ENCODE data around the gene CPNE7.
"Not testable (repeated sequence)": the region's sequence is repeated elsewhere in the genome, so short reads cannot be mapped to it uniquely, and the experiment has no call there.

CPNE7 gene

GRCh38 chr16:89583197-89583894 is 7.8 kb downstream of the CPNE7 start:
- DNase-seq (ENCODE audit: low read depth in 2 of 2): no peak

- DNase-seq (ENCODE audit: low read depth in 2 of 2): no peak
These were observed 8.5 kb downstream of the CPNE7 start for GRCh38 chr16:89583895-89584644.

GRCh38 chr16:89584768-89585549 is 9.4 kb downstream of the CPNE7 start:
- DNase-seq (ENCODE audit: low read depth in 2 of 2): no peak

GRCh38 chr16:89586218-89586617 is 10.7 kb downstream of the CPNE7 start:
- no peak for DNase-seq (ENCODE audit: low read depth in 2 of 2)

GRCh38 chr16:89586853-89587252 is 11.3 kb downstream of the CPNE7 start:
- no peak for DNase-seq (ENCODE audit: low read depth in 2 of 2)

GRCh38 chr16:89587676-89588075 is 12.1 kb downstream of the CPNE7 start:
- DNase-seq (ENCODE audit: low read depth in 2 of 2): not testable (repeated sequence)

- DNase-seq (ENCODE audit: low read depth in 2 of 2): no peak
These were observed 13.0 kb downstream of the CPNE7 start for GRCh38 chr16:89588413-89589109.

- no peak for DNase-seq (ENCODE audit: low read depth in 2 of 2)
These were observed 13.8 kb downstream of the CPNE7 start for GRCh38 chr16:89589241-89589926.

GRCh38 chr16:89593841-89594240 is 18.3 kb downstream of the CPNE7 start:
- no peak for DNase-seq (ENCODE audit: low read depth in 2 of 2)

GRCh38 chr16:89595330-89596060 is 19.9 kb downstream of the CPNE7 start:
- no peak for DNase-seq (ENCODE audit: low read depth in 2 of 2)

GRCh38 chr16:89596061-89596689 is 20.6 kb downstream of the CPNE7 start:
- no peak for DNase-seq (ENCODE audit: low read depth in 2 of 2)

- DNase-seq (ENCODE audit: low read depth in 2 of 2): no peak
These were observed 21.5 kb downstream of the CPNE7 start for GRCh38 chr16:89596957-89597649.

GRCh38 chr16:89598199-89598598 is 22.6 kb downstream of the CPNE7 start:
- no peak for DNase-seq (ENCODE audit: low read depth in 2 of 2)

- DNase-seq (ENCODE audit: low read depth in 2 of 2): no peak
These were observed 23.9 kb downstream of the CPNE7 start for GRCh38 chr16:89599451-89599858.

- DNase-seq (ENCODE audit: low read depth in 2 of 2): no peak
These were observed 24.3 kb downstream of the CPNE7 start for GRCh38 chr16:89599902-89600301.

- DNase-seq (ENCODE audit: low read depth in 2 of 2): no peak
These were observed 24.9 kb downstream of the CPNE7 start for GRCh38 chr16:89600427-89600826.

- no peak for DNase-seq (ENCODE audit: low read depth in 2 of 2)
These were observed 25.4 kb downstream of the CPNE7 start for GRCh38 chr16:89600956-89601355.

GRCh38 chr16:89601906-89602272 is 26.3 kb downstream of the CPNE7 start:
- DNase-seq (ENCODE audit: low read depth in 2 of 2): no peak

- peak in 1 of 2 donors; percentile 13 for DNase-seq (ENCODE audit: low read depth in 2 of 2)
These were observed 26.9 kb downstream of the CPNE7 start for GRCh38 chr16:89602273-89602951.

Measured in stimulated activated CD8-positive, alpha-beta memory T cell treated with anti-CD3 and anti-CD28 coated beads, Interleukin-7, amount 100 ng/mL, for 1 hour (primary cell).